Measurements from ENCODE around the gene ATPAF2.

GRCh38 chr17:18038861-18039534 lies at the start of gene ATPAF2, which contains the start of gene GID4:
- TF ChIP-seq POLR2A (IDR thresholded peaks at IDR 0.05; ENCODE audit: low read depth, low read length) (peak; percentile 60), EZH2 (IDR thresholded peaks at IDR 0.05; ENCODE audit: borderline replicate concordance, low read depth, low read length, severe bottlenecking) (no peak), CTCF (IDR thresholded peaks at IDR 0.05; ENCODE audit: extremely low read depth in 1 of 2, insufficient read depth in 1 of 2, low read depth in 1 of 2, low read length in 2 of 2) (peak in 1 of 2 donors; percentile 3), JUN (IDR thresholded peaks at IDR 0.05; ENCODE audit: borderline replicate concordance, insufficient read depth, insufficient read length, low read depth) (no peak), POLR2AphosphoS5 (IDR thresholded peaks at IDR 0.05; ENCODE audit: insufficient read depth, low read depth, low read length) (peak; percentile 75), MAX (IDR thresholded peaks at IDR 0.05; ENCODE audit: insufficient read depth, insufficient read length) (peak; percentile 98)

Measured in endothelial cell of umbilical vein (primary cell).